Measurements from ENCODE around the gene DNAH12.

- TF ChIP-seq CTCF (IDR thresholded peaks at IDR 0.05) (no peak), EZH2 (IDR thresholded peaks at IDR 0.05) (no peak)
Observed at GRCh38 chr3:57570878-57571277, 26.7 kb upstream of the DNAH12 start.

Measured in neural progenitor cell (in vitro differentiated cells).